IPS-18c (cell line): Measurements from ENCODE around the gene CLPSL1.

Experiments used
- H3K4me3 ChIP-seq: 2 replicates; pipeline ENCODE4 v1.7.0; 2013; ENCODE audit warnings: low read depth, mild to moderate bottlenecking, low read length, moderate library complexity; ENCODE audit not compliant: insufficient read depth
- H3K9me3 ChIP-seq: one replicate; pipeline ENCODE4 v1.6.1; 2013; ENCODE audit warnings: mild to moderate bottlenecking, low read length, moderate library complexity; ENCODE audit not compliant: control insufficient read depth, insufficient read depth

CLPSL1 gene

DNA sequence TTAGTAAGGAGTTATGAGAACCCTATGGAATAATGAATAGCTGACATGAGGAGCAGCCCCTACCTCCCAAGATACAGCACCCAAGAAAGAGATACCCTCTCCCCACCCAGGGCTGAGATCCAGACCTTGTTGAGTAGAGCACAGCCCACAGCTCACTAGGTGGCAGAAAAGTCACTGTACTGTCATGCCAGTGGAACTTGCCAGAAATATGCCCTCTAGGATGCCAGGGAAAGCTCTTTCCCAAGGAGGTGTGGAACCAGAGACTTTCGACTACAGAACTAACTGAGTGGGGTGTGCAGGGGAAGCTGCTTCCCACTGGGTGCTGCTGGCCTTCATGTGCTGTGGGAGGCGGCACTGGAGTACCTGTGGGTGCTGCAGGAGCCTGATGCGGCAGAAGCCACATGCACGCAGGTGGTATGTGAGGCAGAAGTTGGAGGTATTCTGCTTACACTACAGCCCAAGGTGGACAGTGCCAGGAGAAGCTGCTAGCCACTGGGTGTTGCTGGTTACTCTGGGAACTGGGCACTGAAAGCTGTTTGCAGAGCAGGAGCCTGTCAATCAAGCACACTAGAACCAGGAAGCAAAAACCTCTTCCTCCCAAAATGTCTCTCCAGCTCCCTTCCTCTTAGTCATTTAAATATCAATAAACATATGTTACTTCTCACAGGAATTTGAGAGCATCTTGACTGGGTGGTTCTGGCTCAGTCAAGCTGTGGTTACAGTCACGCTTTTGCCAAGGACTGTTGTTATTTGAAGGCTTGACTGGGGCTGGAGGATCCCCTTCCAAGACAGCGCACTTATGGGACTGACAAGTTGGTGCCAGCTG lies 26.2 kb upstream of the CLPSL1 start:
- Histone ChIP-seq H3K4me3 (no peak overlapping the region), H3K9me3 (no peaks in the 10 kb centered on the region)

DNA sequence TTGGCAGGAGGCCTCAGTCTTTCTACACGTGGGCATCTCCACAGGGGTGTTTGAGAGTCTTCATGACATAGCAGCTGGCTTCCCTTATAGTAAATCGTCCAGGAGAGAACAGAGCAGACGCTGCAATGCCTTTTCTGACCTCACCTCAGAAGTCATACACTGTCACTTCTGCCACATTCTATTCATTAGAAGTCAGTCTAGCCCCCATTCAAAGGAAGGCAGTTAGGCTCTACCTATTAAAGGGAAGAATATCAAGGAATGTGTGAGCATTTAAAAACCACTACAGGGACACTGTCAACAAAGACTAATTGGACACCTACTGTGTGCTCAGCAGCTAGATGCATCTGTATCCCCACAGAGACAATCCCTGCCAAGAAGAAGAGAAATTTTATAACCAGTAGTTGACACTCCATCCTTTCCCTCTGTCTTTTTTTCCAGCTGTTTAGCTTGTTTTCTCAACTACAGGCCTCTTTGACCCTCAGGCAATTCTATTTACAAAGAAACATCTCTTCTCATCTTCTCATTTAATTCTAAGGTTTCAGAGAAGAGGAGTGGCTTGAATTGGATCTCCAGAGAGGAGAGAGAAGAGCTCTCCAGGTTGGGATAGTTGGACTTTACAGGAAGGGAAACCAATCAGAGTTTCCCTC lies 25.4 kb upstream of the CLPSL1 start:
- H3K4me3 ChIP-seq, result no peak overlapping the region

DNA sequence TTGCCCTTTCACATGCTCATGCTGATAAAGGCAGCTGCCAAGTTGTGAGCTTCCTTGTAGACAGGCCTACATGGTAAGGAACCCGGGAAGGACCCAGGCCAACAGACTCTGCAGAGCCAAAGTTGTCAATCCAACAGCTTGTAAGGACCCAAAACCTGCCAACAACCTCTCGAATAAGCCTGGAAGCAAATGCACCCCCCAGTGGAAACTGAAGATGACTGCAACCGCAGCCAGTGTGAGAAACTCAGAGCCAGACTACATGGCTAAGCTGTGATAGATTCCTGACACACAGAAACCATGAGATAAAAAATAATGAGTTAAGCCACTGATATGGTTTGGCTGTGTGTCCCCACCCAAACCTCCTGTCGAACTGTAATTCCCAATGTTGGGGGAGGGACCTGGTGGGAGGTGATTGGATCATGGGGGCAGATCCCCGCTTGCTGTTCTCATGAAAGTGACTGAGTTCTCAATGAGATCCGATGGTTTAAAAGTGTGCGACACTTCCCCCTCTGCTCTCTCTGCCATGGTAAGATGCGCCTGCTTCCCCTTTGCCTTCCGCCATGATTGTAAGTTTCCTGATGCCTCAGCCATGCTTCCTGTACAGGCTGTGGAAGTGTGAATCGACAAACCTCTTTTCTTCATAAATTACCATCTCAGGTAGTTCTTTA lies 23.2 kb upstream of the CLPSL1 start:
- H3K9me3 ChIP-seq, result no peaks in the 10 kb centered on the region
- H3K4me3 ChIP-seq, result no peak overlapping the region

More for the DNA sequence above, 25.4 kb upstream of the CLPSL1 start:
- no peaks in the 10 kb centered on the region for H3K9me3 ChIP-seq

DNA sequence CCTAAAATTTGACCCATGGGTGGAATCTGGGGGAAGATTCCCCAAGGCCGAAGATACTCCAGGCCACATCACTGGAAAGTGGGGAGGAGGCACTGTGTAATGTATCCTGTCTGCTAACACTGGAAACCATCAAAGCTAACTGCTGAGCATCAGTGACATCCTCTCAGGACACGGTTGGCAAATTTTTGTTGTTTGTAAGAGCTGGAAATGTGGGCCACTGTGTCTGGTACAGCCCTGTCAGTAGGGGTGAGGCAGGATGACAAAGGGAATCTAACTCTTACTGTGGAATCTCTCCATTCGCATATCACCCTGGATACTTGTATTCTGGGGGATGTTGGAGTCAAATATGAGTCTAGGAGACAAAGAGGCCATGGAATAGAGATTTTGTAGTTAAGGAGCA lies 21.4 kb upstream of the CLPSL1 start:
- no peak overlapping the region for H3K4me3 ChIP-seq
- H3K9me3 ChIP-seq, result no peaks in the 10 kb centered on the region

DNA sequence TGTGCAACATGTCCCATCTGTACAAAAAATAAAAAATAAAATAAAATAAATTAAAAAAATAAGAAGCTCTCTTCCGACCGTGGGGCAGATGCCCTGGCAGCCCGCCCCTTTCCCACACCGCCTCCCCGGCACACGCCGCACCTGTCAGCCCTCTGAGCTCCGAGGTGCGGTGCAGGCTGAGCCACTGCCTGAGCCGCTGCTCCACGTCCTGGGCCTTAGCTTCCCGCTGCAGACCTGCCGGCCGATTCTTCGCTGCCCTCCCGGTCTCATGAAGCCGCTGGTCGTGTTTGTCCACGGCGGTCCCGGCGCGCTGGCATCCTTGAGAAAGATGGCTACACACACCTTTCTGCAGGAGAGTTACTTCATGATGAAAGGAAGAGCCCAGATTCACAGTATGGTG lies 15.1 kb upstream of the CLPSL1 start:
- Histone ChIP-seq H3K4me3 (no peak overlapping the region), H3K9me3 (no peaks in the 10 kb centered on the region)

DNA sequence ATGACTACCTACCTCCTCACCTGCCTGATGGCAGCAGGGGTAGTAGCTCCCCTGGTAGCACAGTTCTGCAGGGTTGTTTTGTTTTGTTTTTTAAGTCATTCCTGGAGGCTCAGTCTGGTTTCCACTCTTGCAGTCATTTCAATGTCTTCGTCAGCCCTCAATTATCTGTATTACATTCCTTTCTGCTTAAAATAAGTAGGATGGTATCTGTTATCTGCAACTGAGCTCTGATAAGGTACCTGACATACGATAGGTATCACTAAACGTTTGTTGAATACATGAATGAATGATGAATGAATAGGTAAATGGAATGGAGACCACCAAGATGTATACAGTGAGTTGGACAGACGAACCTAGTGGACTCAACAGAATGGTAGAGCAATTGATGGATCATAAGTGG lies 11.6 kb upstream of the CLPSL1 start:
- Histone ChIP-seq H3K4me3 (no peak overlapping the region), H3K9me3 (no peaks in the 10 kb centered on the region)

DNA sequence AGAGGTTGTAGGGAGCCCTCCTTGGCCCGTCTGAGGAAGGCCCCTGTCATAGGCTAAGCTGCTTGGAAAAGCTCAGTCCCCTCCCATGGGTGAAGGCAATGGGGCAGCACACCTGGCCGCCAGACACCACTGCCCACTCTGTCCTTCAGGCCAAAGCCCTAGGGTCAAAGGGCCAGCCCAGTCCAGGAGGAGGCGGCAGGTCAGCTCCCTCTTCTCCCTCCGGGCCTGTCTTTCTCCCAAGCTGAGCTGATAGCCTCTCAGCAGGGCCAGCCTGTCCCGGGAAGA lies 9.5 kb upstream of the CLPSL1 start:
- Histone ChIP-seq H3K9me3 (no peaks in the 10 kb centered on the region), H3K4me3 (no peak overlapping the region)

DNA sequence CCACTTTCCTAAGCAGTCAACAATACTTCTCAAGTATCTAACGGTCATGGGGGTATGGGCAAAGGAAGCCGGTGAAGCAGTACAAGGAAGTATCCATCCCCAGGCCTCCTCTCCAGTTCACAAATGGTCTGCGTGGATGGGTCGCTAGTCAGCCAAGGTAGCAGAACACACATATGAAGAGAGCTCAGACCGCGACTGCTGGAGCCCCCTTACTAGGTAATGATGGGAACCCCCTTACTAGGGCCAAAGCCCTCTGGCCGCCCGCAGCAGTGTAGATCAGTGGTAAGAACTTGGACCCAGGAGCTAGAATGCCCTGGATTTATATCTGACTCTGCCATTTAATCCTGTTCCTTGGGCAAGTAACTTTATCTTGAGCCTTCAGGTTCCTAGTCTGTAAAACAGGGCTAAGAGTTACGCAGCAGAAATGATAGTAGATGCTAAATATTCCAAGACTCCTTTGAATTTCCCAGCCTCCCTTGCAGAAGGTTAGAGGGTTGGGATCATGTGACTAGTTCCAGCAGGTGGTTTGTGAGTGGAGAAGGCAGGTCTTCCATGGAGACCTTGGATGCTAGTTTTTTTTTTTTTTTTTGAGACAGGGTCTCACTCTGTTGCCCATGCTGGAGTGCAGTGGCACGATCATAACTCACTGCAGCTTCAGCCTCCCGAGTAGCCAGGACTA lies 6.6 kb upstream of the CLPSL1 start:
- no peaks in the 10 kb centered on the region for H3K9me3 ChIP-seq

DNA sequence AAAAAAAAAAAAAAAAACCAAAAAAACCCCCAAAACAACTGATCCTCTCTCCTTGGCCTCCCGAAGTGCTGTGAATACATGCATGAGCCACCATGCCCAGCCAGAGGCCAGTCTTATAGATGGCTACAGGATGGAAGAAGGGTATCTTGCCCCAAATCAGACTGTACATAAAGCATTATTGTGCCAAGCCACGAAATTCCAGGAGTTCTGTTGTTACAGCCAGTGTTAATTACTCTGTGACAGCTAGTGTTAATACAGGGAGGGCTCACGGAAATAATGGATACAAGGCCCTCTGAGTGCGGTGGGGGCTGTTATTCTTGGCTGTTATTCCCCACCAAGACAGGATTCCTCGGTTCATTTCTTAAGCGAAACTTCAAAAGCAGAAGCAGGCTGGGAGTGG lies 5.8 kb upstream of the CLPSL1 start:
- H3K4me3 ChIP-seq, result no peak overlapping the region
- H3K9me3 ChIP-seq, result no peaks in the 10 kb centered on the region

More for the DNA sequence above, 6.6 kb upstream of the CLPSL1 start:
- no peak overlapping the region for H3K4me3 ChIP-seq

DNA sequence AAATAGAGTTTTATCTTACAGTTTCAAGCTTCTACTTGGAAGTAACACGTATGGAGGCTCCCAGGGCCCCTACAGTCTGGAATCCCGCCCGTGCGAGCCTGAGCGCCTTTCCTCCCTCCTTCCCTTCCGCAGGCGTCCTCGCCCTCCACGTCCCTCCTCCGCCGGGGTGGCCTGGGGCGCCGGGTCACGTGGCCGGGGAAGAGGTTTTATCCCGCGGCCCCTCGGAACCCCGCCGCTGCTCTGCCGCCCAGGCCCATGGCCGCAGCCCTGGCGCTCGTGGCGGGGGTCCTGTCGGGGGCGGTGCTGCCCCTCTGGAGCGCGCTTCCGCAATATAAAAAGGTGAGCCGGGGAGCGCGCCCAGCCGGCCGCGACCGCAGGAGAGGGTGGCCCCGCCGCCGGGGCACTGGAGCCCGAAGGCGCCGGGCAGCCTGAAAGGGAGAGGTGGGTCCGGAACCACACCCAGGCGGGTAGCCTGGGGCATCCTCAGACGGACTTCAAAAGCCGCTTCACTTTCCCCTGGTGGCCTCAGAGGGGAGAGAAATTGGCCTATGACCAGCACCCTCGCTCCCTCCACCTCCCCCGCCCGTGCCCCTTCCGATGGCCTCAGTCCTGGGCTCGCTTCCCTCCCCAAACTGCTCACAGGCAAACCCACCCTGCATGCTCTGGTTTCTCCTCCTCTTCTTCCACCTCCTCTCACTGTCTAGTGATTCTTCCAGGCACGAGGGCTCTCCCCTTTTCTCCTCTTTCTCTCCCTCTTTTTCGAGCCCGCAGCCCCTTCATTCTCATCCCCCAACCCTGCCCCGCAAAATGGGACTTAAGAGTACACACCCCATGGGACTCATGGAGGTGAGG lies 4.2 kb upstream of the CLPSL1 start, which contains the start of gene CLPSL2:
TSS of gene CLPSL2 (plus strand) at position 235 of the 852 bp plus-strand sequence. CDS start at position 256, 21 bp downstream.
- H3K4me3 ChIP-seq, result peak within 1 kb of the TSS; percentile 64
- no peaks in the 10 kb centered on the region for H3K9me3 ChIP-seq

DNA sequence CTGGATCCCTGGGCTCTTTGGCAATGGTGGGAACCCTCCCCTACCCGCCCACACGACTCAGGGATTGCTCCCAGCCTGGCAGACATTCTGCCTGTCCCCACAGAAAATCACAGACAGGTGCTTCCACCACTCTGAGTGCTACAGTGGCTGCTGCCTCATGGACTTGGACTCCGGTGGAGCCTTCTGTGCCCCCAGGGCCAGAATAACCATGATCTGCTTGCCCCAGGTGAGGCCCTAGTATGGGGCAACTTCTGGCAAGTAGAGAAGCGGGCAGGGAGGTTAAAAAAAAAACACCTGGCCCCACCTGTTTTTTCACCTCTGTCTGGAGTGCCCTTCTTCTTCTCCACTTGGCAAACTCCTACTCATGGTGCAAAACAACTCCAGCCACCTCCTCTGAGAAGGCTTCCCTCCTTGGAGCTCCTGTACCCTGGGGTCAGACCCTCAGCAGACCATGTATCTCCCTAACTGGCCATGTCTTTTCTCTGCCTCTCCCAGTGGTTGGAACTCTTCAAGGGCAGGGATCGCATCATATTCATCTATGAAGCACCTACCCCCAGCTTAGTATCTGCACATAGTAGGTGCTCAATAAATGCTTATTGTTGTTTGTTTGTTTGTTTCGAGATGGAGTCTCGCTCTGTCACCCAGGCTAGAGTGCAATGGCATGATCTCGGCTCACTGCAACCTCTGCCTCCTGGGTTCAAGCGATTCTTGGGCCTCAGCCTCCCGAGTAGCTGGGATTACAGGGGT lies 3.3 kb upstream of the CLPSL1 start:
- no peak overlapping the region; the same call in 1 of the 2 replicates for H3K4me3 ChIP-seq
- no peaks in the 10 kb centered on the region for H3K9me3 ChIP-seq

DNA sequence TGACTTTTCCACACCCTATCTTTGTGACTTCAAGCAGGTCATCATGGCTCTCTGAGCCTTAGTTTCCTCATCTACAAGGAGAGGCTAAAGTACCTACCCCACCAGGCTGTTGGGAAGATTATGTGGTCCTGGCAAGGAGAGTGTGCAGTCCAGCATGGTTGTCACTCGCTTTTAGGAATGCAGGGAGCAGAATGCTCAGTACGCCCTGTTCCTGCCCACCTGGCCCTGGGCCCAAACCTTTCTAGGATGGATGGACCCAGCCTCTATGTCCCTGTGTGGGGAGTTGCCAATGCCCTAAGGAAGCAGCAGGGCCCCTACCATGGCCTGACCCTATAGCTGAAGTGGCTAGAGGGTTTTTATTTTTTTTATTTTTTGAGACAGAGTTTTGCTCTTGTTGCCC lies 2.4 kb upstream of the CLPSL1 start:
- Histone ChIP-seq H3K4me3 (no peak overlapping the region), H3K9me3 (no peaks in the 10 kb centered on the region)

DNA sequence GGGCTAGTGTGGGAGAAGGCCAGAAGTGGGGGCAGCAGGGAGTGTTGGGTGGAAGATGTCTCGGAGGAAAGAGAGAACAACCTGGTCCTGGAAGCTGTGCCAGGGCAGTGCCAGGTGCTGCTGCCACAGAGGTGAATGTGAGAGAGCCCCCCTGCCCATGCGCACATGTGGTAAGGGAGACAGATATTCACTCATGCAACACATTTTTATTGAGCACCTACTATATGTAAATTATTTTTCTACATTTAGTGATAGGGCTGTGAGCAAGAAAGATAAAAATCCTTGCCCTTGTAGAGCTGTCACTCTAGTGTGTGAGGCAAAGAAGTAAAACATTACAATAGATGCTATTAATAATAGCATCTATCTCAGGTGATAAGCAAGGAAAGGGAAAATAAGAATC lies 471 bp downstream of the CLPSL1 start:
- Histone ChIP-seq H3K9me3 (no peaks in the 10 kb centered on the region), H3K4me3 (no peak overlapping the region)

DNA sequence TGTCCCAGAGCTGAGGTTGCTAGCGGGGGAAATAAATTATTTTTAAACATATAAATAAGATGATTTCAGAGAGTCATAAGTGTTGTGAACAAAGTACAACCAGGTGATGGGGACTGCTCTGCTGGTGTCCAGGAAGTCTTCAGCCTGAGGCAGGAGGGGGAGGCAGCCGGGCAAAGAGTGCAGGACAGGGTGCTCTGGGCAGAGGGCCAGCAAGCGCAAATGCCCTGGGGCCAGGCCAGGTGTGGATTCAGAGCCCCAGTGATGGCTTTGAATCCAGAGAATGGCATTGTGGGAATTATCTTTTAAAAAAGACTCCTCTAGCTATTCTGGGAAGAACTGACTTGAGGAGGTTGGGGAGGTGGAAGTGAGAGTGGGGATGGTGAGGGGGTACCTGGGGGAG lies 1.6 kb downstream of the CLPSL1 start:
- no peaks in the 10 kb centered on the region for H3K9me3 ChIP-seq
- H3K4me3 ChIP-seq, result no peak overlapping the region

DNA sequence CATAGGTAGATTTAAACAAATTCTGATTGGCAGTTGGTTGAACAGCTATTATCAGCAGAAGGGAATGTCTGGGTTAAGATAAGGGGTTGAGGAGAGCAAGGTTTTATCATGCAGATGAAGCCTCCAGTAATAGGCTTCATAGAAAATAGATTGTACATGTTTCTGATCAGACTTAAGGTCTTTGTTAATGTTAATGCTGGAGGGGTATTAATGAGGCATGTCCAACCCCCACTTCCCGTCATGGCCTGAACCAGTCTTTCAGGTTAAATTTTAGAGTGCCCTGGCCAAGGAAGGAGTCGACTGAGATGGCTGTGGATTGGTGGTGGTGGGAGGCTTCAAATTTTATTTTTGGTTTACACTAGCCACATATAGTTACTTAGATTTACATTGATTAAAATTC lies 3.4 kb downstream of the CLPSL1 start:
- Histone ChIP-seq H3K9me3 (no peaks in the 10 kb centered on the region), H3K4me3 (no peak overlapping the region)

DNA sequence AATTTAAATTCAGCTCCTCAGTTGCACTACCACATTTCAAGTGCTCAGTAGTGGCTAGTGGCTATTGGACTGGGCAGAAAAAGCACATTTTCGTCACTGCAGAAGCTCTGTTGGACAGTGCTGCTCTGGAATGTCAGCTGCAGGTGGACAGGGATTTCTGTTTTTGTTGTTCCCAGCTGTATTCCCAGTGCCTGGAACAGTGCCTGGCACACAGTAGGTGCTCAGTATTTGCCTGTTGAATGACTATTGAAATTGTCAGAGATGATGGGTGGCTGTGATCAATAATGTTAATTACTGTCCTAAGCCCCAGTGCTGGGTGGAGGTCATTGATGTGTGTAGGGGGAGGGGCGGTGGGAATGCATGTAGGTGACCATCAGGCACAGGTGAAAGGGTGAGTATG lies 5.5 kb downstream of the CLPSL1 start:
- Histone ChIP-seq H3K4me3 (no peak overlapping the region), H3K9me3 (no peaks in the 10 kb centered on the region)
